Measurements from ENCODE around the gene ISOC1. TPM values are rescaled to one million over a fixed set of nuclear protein-coding genes. Genes with fewer than 3 reads are reported as not detected.

ISOC1 gene
- total RNA-seq, 4 donors from 2014 or later: 24.5 to 37.3 (median 29.2) TPM

- no peak for ATAC-seq (ENCODE audit: low FRiP score)
- TF ChIP-seq, protein P1, sequence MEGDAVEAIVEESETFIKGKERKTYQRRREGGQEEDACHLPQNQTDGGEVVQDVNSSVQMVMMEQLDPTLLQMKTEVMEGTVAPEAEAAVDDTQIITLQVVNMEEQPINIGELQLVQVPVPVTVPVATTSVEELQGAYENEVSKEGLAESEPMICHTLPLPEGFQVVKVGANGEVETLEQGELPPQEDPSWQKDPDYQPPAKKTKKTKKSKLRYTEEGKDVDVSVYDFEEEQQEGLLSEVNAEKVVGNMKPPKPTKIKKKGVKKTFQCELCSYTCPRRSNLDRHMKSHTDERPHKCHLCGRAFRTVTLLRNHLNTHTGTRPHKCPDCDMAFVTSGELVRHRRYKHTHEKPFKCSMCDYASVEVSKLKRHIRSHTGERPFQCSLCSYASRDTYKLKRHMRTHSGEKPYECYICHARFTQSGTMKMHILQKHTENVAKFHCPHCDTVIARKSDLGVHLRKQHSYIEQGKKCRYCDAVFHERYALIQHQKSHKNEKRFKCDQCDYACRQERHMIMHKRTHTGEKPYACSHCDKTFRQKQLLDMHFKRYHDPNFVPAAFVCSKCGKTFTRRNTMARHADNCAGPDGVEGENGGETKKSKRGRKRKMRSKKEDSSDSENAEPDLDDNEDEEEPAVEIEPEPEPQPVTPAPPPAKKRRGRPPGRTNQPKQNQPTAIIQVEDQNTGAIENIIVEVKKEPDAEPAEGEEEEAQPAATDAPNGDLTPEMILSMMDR (IDR thresholded peaks at IDR 0.05): no peak
- DNase-seq (ENCODE audit: low spot score): no peak
Observed at GRCh38 chr5:129141078-129141477, 46.5 kb downstream of the ISOC1 start.

DNA sequence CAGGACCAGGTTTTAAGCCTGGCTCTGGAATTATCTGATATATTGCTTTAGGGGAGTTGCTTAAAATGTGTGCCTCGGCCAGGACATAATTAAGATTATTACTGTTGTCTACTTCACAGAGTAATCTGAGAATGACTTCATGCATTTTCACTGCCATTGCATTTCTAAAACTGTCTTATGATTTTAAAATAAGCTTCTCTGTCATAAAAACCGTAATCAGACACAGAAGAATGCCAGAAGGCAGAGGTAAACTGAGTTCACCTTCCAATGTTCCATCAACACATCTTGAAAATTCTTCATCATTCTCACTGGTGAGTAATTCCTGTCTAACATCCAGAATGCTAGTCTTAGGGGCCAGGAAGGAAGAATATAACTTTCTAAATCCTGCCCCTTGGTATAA lies 47.1 kb downstream of the ISOC1 start:
- TF ChIP-seq, protein P1 (IDR thresholded peaks at IDR 0.05): no peak
- ATAC-seq (ENCODE audit: low FRiP score): no peak

GRCh38 chr5:129155876-129156275 lies 61.3 kb downstream of the ISOC1 start:
- TF ChIP-seq, protein P1 (IDR thresholded peaks at IDR 0.05): no peak
- no peak for DNase-seq (ENCODE audit: low spot score)
- no peak for ATAC-seq (ENCODE audit: low FRiP score)

More for the DNA sequence above, 47.1 kb downstream of the ISOC1 start:
- no peak for DNase-seq (ENCODE audit: low spot score)

DNA sequence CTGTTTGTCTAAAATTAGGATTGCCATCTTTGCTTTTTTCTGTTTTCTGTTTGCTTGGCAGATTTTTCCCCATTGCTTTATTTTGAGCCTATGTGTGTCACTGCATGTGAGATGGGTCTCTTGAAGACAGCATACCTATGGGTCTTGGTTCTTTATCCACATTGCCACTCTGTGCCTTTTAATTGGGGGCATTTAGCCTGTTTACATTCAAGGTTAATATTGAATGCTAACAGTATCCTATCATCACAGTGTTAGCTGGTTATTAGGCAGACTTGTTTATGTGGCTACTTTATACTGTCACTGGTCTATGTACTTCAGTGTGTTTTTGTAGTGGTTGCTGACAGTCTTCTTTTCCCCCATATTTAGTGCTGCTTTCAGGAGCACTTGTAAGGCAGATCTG lies 67.3 kb downstream of the ISOC1 start:
- TF ChIP-seq, protein P1 (IDR thresholded peaks at IDR 0.05): no peak
- DNase-seq (ENCODE audit: low spot score): no peak
- no peak for ATAC-seq (ENCODE audit: low FRiP score)

Small RNA genes within 50 kb of the gene (small RNA-seq; reads per million reads assigned to genes)
- not detected for gene MIR4633

Other genes with a start within 250 kb of the ISOC1 start
- not detected for gene SLC27A6, start 129.3 kb upstream of the ISOC1 start, total RNA-seq

All from omental fat pad (tissue), 4 donors.